Measurements from ENCODE around the gene ASTN2. TPM values are rescaled to one million over a fixed set of nuclear protein-coding genes. Genes with fewer than 3 reads are reported as not detected.

ASTN2 gene
- total RNA-seq, 2 experiments from 2014 or later, result 3.9 TPM

- DNase-seq, result no peak
- Mint-ChIP-seq H3K27me3 (no peaks in the 10 kb centered on the region), H3K4me1 (no peaks in the 10 kb centered on the region), H3K9me3 (peaks cover 7% of the 10 kb centered on the region), H3K36me3 (no peaks in the 10 kb centered on the region), H3K27ac (no peak overlapping the region), H3K4me3 (no peak overlapping the region)
These were observed 230.7 kb downstream of the ASTN2 start for GRCh38 chr9:117184173-117184572.

GRCh38 chr9:117182046-117182445 is 232.8 kb downstream of the ASTN2 start:
- Mint-ChIP-seq H3K4me1 (no peaks in the 10 kb centered on the region), H3K27me3 (no peaks in the 10 kb centered on the region), H3K27ac (no peak overlapping the region), H3K36me3 (no peaks in the 10 kb centered on the region), H3K4me3 (no peak overlapping the region), H3K9me3 (peaks cover 7% of the 10 kb centered on the region)
- no peak for DNase-seq

- H3K9me3 Mint-ChIP-seq, result peaks cover 7% of the 10 kb centered on the region
- H3K36me3 Mint-ChIP-seq, result no peaks in the 10 kb centered on the region
- H3K27me3 Mint-ChIP-seq, result no peaks in the 10 kb centered on the region
- no peak overlapping the region for H3K4me3 Mint-ChIP-seq
- no peak overlapping the region for H3K27ac Mint-ChIP-seq
- H3K4me1 Mint-ChIP-seq, result no peaks in the 10 kb centered on the region
- no peak for DNase-seq
These were observed 233.9 kb downstream of the ASTN2 start for GRCh38 chr9:117180896-117181445.

GRCh38 chr9:117178596-117179375 is 236.1 kb downstream of the ASTN2 start:
- Mint-ChIP-seq H3K27ac (no peak overlapping the region), H3K4me1 (no peaks in the 10 kb centered on the region), H3K9me3 (peaks cover 7% of the 10 kb centered on the region), H3K27me3 (no peaks in the 10 kb centered on the region), H3K36me3 (no peaks in the 10 kb centered on the region), H3K4me3 (no peak overlapping the region)
- no peak for DNase-seq

- peaks cover 4% of the 10 kb centered on the region for H3K27me3 Mint-ChIP-seq
- peaks cover 2% of the 10 kb centered on the region for H3K9me3 Mint-ChIP-seq
- H3K4me3 Mint-ChIP-seq, result no peak overlapping the region
- no peak for DNase-seq
- H3K27ac Mint-ChIP-seq, result no peak overlapping the region
- H3K4me1 Mint-ChIP-seq, result no peaks in the 10 kb centered on the region
- H3K36me3 Mint-ChIP-seq, result no peaks in the 10 kb centered on the region
These were observed 244.3 kb downstream of the ASTN2 start for GRCh38 chr9:117170567-117170966.

GRCh38 chr9:117169089-117169621 is 245.7 kb downstream of the ASTN2 start:
- Mint-ChIP-seq H3K9me3 (peaks cover 2% of the 10 kb centered on the region), H3K4me1 (no peaks in the 10 kb centered on the region), H3K4me3 (no peak overlapping the region), H3K36me3 (no peaks in the 10 kb centered on the region), H3K27me3 (peaks cover 4% of the 10 kb centered on the region), H3K27ac (no peak overlapping the region)
- DNase-seq, result no peak

- H3K36me3 Mint-ChIP-seq, result no peaks in the 10 kb centered on the region
- no peak for DNase-seq
- H3K27me3 Mint-ChIP-seq, result peaks cover 4% of the 10 kb centered on the region
- no peaks in the 10 kb centered on the region for H3K4me1 Mint-ChIP-seq
- peaks cover 2% of the 10 kb centered on the region for H3K9me3 Mint-ChIP-seq
- H3K27ac Mint-ChIP-seq, result no peak overlapping the region
- no peak overlapping the region for H3K4me3 Mint-ChIP-seq
These were observed 250.3 kb downstream of the ASTN2 start for GRCh38 chr9:117164512-117164911.

- no peak for DNase-seq
- Mint-ChIP-seq H3K36me3 (no peaks in the 10 kb centered on the region), H3K9me3 (no peaks in the 10 kb centered on the region), H3K27ac (no peak overlapping the region), H3K27me3 (no peaks in the 10 kb centered on the region), H3K4me1 (no peaks in the 10 kb centered on the region), H3K4me3 (no peak overlapping the region)
These were observed 254.6 kb downstream of the ASTN2 start for GRCh38 chr9:117160254-117160653.

- Mint-ChIP-seq H3K27ac (no peak overlapping the region), H3K27me3 (no peaks in the 10 kb centered on the region), H3K36me3 (no peaks in the 10 kb centered on the region)
These were observed 257.9 kb downstream of the ASTN2 start for GRCh38 chr9:117156771-117157535.

GRCh38 chr9:117156144-117156688 is 258.6 kb downstream of the ASTN2 start:
- no peaks in the 10 kb centered on the region for H3K36me3 Mint-ChIP-seq
- no peak overlapping the region for H3K4me3 Mint-ChIP-seq
- H3K27me3 Mint-ChIP-seq, result no peaks in the 10 kb centered on the region
- peaks cover 2% of the 10 kb centered on the region for H3K9me3 Mint-ChIP-seq
- no peaks in the 10 kb centered on the region for H3K4me1 Mint-ChIP-seq
- DNase-seq, result no peak
- H3K27ac Mint-ChIP-seq, result no peak overlapping the region

More at GRCh38 chr9:117156771-117157535, 257.9 kb downstream of the ASTN2 start:
- no peak for DNase-seq
- Mint-ChIP-seq H3K9me3 (peaks cover 2% of the 10 kb centered on the region), H3K4me3 (no peak overlapping the region), H3K4me1 (no peaks in the 10 kb centered on the region)

GRCh38 chr9:117153021-117153420 is 261.8 kb downstream of the ASTN2 start:
- H3K4me1 Mint-ChIP-seq, result no peaks in the 10 kb centered on the region
- no peak for DNase-seq
- H3K27me3 Mint-ChIP-seq, result no peaks in the 10 kb centered on the region
- H3K4me3 Mint-ChIP-seq, result no peak overlapping the region
- H3K9me3 Mint-ChIP-seq, result peaks cover 2% of the 10 kb centered on the region
- no peaks in the 10 kb centered on the region for H3K36me3 Mint-ChIP-seq
- no peak overlapping the region for H3K27ac Mint-ChIP-seq

- H3K9me3 Mint-ChIP-seq, result peaks cover 2% of the 10 kb centered on the region
- DNase-seq, result no peak
- no peaks in the 10 kb centered on the region for H3K4me1 Mint-ChIP-seq
- no peaks in the 10 kb centered on the region for H3K36me3 Mint-ChIP-seq
- H3K27me3 Mint-ChIP-seq, result no peaks in the 10 kb centered on the region
- H3K4me3 Mint-ChIP-seq, result no peak overlapping the region
- H3K27ac Mint-ChIP-seq, result no peak overlapping the region
These were observed 263.1 kb downstream of the ASTN2 start for GRCh38 chr9:117151716-117152115.

- H3K36me3 Mint-ChIP-seq, result no peaks in the 10 kb centered on the region
- H3K4me1 Mint-ChIP-seq, result no peaks in the 10 kb centered on the region
- no peak for DNase-seq
- peaks cover 4% of the 10 kb centered on the region for H3K9me3 Mint-ChIP-seq
- no peak overlapping the region for H3K27ac Mint-ChIP-seq
- H3K4me3 Mint-ChIP-seq, result no peak overlapping the region
- no peaks in the 10 kb centered on the region for H3K27me3 Mint-ChIP-seq
These were observed 264.9 kb downstream of the ASTN2 start for GRCh38 chr9:117149996-117150395.

GRCh38 chr9:117145811-117146490 is 268.9 kb downstream of the ASTN2 start:
- Mint-ChIP-seq H3K4me3 (no peak overlapping the region), H3K27ac (no peak overlapping the region), H3K9me3 (peaks cover 3% of the 10 kb centered on the region), H3K27me3 (peaks cover 3% of the 10 kb centered on the region), H3K4me1 (no peaks in the 10 kb centered on the region), H3K36me3 (no peaks in the 10 kb centered on the region)
- no peak for DNase-seq
